ENCODE measurements around the gene TOP3A. TPM values are rescaled to one million over a fixed set of nuclear protein-coding genes. Genes with fewer than 3 reads are reported as not detected.
A peak's percentile ranks its signal among the peaks of the same experiment; 100 is the strongest.

The TOP3A gene
- total RNA-seq, 2 donors from 2014 or later: 27.2 to 45.4 TPM

DNA sequence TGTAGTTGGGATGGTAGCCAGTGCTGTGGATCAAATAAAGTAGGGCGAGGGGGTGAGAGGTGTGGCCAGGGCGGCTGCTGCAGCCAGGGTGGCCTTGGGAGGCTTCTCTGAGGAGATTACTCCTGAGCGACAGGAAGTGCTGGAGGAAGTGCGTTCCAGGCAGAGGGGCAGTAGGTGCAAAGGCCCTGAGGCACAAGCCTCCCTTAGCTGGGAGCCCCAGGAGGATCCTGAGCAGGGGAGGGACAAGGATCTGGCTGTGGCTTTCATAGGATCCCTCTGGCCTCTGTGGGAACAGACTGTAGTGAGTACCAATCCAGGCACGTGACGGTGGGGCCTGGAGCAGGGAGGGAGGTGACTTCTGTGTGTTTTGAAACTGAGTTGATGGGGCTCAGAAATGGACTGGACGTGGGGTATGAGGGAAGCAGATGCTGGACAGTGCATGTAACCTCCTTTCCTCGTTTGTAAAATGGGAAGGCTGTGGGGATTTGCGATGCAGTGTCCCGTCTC lies 86.6 kb downstream of the TOP3A start:
- intact Hi-C loops (cut with DNase I): no loop called here
- Histone ChIP-seq H3K27ac (no peak overlapping the region), H3K36me3 (no peaks in the 10 kb centered on the region), H3K9me3 (no peaks in the 10 kb centered on the region), H3K9ac (ENCODE audit: low read depth in 2 of 2, low read length in 2 of 2) (no peak overlapping the region), H3K4me1 (peaks cover 3% of the 10 kb centered on the region), H3K27me3 (no peaks in the 10 kb centered on the region), H3K4me3 (no peak overlapping the region)
- no peak for DNase-seq
- TF ChIP-seq, protein P1, sequence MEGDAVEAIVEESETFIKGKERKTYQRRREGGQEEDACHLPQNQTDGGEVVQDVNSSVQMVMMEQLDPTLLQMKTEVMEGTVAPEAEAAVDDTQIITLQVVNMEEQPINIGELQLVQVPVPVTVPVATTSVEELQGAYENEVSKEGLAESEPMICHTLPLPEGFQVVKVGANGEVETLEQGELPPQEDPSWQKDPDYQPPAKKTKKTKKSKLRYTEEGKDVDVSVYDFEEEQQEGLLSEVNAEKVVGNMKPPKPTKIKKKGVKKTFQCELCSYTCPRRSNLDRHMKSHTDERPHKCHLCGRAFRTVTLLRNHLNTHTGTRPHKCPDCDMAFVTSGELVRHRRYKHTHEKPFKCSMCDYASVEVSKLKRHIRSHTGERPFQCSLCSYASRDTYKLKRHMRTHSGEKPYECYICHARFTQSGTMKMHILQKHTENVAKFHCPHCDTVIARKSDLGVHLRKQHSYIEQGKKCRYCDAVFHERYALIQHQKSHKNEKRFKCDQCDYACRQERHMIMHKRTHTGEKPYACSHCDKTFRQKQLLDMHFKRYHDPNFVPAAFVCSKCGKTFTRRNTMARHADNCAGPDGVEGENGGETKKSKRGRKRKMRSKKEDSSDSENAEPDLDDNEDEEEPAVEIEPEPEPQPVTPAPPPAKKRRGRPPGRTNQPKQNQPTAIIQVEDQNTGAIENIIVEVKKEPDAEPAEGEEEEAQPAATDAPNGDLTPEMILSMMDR (IDR thresholded peaks at IDR 0.05): no peak

DNA sequence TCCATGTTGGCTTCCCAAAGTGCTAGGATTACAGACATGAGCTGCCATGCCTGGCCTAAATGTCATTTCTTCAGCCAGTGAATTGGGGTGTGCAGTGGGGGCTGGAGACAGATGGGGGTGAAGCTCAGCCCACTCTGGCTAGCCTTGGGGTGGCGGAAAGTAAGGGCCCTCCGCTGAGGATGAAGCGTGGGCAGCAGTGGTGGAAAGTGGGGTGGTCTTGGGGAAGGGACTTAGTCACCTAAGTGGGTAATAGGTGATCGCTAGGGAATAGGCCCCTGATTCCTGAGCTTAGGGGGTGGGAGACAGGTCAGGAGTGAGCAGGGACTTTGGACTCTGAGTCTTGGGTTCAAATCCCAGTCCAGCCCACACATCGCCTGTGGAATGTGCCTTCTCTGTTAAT lies 87.2 kb downstream of the TOP3A start:
- TF ChIP-seq, protein P1 (IDR thresholded peaks at IDR 0.05): no peak
- H3K9me3 ChIP-seq: no peaks in the 10 kb centered on the region
- H3K4me1 ChIP-seq: peaks cover 3% of the 10 kb centered on the region
- no peak overlapping the region for H3K27ac ChIP-seq
- H3K9ac ChIP-seq (ENCODE audit: low read depth in 2 of 2, low read length in 2 of 2): no peak overlapping the region
- no peaks in the 10 kb centered on the region for H3K27me3 ChIP-seq
- intact Hi-C loops (cut with DNase I): no loop called here
- no peak overlapping the region for H3K4me3 ChIP-seq
- DNase-seq: no peak
- H3K36me3 ChIP-seq: no peaks in the 10 kb centered on the region

DNA sequence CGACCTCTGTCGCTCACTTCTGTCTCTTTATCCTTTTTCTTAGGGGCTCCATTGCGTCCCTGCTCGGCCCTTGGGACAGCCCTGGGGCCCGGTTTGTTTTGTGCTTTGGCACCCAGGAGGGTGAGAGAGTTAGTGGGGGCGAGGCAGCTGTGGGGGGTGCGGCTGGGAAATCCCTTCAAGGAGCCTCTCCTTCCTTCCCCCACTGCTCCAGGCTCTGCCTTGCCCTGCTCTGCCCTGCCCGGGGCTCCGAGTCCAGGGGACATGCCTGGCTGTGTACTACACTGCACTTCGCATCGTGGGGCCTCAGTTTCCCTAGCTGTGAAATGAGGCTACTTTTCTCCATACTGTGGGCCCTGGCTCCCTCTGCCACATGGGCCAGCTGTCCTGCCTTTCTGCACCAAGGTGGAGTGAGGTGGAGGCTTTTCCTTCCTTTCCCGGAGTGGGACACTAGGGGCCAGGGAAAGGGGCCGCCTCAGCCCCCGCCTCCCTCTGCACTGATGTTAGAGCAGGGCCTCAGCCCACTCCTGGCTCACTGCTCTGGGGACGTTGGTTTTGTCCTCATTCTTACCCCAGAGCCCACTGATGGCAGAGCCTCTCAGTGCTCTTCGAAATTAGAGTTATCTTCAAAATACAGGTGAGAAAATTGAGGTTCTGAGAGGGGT lies 88.4 kb downstream of the TOP3A start:
- Histone ChIP-seq H3K36me3 (no peaks in the 10 kb centered on the region), H3K9ac (ENCODE audit: low read depth in 2 of 2, low read length in 2 of 2) (peak overlapping the region; percentile 72 to 86), H3K27me3 (no peaks in the 10 kb centered on the region), H3K4me1 (peaks cover 3% of the 10 kb centered on the region), H3K27ac (no peak overlapping the region), H3K4me3 (peak overlapping the region; percentile 57), H3K9me3 (no peaks in the 10 kb centered on the region)
- intact Hi-C loops (cut with DNase I): no loop called here
- DNase-seq: no peak
- TF ChIP-seq, protein P1 (IDR thresholded peaks at IDR 0.05): no peak

DNA sequence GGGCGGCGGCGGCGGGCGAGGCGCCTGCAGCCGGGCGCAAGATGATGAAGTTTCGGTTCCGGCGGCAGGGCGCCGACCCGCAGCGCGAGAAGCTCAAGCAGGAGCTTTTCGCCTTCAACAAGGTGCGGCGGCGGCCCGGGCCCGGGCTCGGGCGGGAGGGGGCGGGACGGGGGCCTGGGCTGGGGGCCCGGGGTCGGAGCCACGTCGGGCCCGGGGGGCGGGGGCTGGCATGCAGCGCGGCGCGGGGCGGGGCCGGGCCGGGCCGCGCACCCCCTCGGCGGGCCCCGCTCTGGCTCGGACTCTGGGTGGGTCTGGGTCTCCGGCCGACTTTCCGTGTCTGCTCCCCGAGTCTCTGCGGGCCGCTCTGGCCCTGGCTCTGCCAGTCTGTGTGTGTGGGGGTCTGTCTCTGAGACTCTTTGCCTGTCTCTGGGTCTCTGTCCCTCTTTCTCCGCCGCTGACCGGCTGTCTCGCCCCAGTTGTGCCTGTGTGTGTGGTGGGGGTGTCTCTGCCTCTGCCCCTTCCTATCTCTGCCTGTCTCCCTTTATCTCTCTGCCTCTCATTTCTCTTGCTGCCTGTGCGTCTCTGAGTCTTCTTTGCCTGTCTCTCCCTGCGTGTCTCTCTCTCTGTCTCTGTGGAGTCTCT lies 89.0 kb downstream of the TOP3A start:
- no peak for DNase-seq
- intact Hi-C loops (cut with DNase I): no loop called here
- no peak overlapping the region for H3K27ac ChIP-seq

DNA sequence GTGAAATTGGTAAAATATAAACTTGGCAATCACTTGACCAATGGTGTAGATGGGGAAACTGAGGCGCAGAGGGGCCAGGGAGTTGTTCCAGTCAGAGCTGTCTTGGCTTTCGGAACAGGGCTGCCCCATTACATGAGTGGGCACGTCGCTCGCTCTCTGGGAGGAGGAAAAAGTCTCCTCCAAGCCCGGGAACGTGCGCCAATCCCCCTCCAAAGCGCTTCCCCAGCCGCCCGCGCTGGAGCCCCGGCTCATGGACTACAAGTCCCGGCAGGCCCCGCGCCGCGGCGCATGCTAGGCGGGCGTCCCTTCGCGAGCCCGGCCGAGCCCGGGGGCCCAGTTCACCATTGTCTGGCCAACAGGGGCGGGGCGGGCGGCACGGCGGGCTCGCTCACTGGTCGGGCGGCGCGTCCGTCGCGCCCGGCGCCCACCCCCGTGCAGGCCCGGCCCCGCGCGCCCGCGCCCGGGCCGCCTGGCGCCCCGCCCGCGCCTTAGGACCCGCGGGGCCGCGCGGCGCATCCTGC lies 89.6 kb downstream of the TOP3A start, which contains the start of gene LLGL1:
TSS of gene LLGL1 (plus strand) at position 515 of the 521 bp plus-strand sequence. CDS start 48 bp downstream, outside the sequence.
- H3K4me1 ChIP-seq: peaks cover 3% of the 10 kb centered on the region
- TF ChIP-seq, protein P1 (IDR thresholded peaks at IDR 0.05): no peak

More for the DNA sequence above, 89.0 kb downstream of the TOP3A start:
- no peaks in the 10 kb centered on the region for H3K36me3 ChIP-seq
- TF ChIP-seq, protein P1 (IDR thresholded peaks at IDR 0.05): no peak
- H3K9me3 ChIP-seq: no peaks in the 10 kb centered on the region
- H3K4me1 ChIP-seq: peaks cover 3% of the 10 kb centered on the region
- H3K27me3 ChIP-seq: no peaks in the 10 kb centered on the region
- peak overlapping the region; percentile 57 for H3K4me3 ChIP-seq
- peak overlapping the region; percentile 72 to 86 for H3K9ac ChIP-seq (ENCODE audit: low read depth in 2 of 2, low read length in 2 of 2)

More for the DNA sequence above, 89.6 kb downstream of the TOP3A start, which contains the start of gene LLGL1:
- peak; percentile 96 for DNase-seq
- Histone ChIP-seq H3K36me3 (no peaks in the 10 kb centered on the region), H3K9me3 (no peaks in the 10 kb centered on the region), H3K27ac (no peak within 1 kb of the TSS), H3K9ac (ENCODE audit: low read depth in 2 of 2, low read length in 2 of 2) (peak within 1 kb of the TSS; percentile 72 to 86), H3K4me3 (peak within 1 kb of the TSS; percentile 57), H3K27me3 (no peaks in the 10 kb centered on the region)
- intact Hi-C loops (cut with DNase I): no loop called here
